GM23248 (cell line): ENCODE measurements around the gene IFNL2. TPM values are rescaled to one million over a fixed set of nuclear protein-coding genes. Genes with fewer than 3 reads are reported as not detected.

Experiments
- DNase-seq: peaks from one replicate; pipeline ENCODE4 v3.0.0-alpha.2; 2015
- H2AFZ ChIP-seq: fragments of 200-600 bp; sonication (generic); 2 replicates; pipeline ENCODE4 v1.6.1; 2016; ENCODE audit warnings: antibody characterized with exemption
- H3F3A ChIP-seq: fragments of 200-600 bp; sonication (generic); 2 replicates; pipeline ENCODE4 v1.6.1; 2016; ENCODE audit warnings: mild to moderate bottlenecking, antibody characterized with exemption, mixed run types; ENCODE audit not compliant: insufficient read depth
- H3K27ac ChIP-seq: fragments of 200-600 bp; sonication (generic); 2 replicates; pipeline ENCODE4 v1.5.1; 2016; ENCODE audit warnings: mild to moderate bottlenecking
- H3K27me3 ChIP-seq: fragments of 200-600 bp; sonication (generic); replicated peaks from 2 replicates; pipeline ENCODE4 v1.6.1; 2016; ENCODE audit warnings: mild to moderate bottlenecking; ENCODE audit not compliant: insufficient read depth
- H3K36me3 ChIP-seq: fragments of 200-600 bp; sonication (generic); 2 replicates; pipeline ENCODE4 v1.6.1; 2016; ENCODE audit warnings: low read depth, mild to moderate bottlenecking
- H3K4me1 ChIP-seq: fragments of 200-600 bp; sonication (generic); 2 replicates; pipeline ENCODE4 v1.6.1; 2016; ENCODE audit warnings: mild to moderate bottlenecking; ENCODE audit not compliant: insufficient read depth
- H3K4me2 ChIP-seq: fragments of 200-600 bp; sonication (generic); one replicate; pipeline ENCODE4 v1.6.1; 2016; ENCODE audit warnings: mild to moderate bottlenecking; ENCODE audit not compliant: unreplicated experiment
- H3K4me3 ChIP-seq: fragments of 200-600 bp; sonication (generic); 2 replicates; pipeline ENCODE4 v1.5.1; 2016; ENCODE audit warnings: mild to moderate bottlenecking
- H3K79me2 ChIP-seq: fragments of 200-600 bp; sonication (generic); 2 replicates; pipeline ENCODE4 v1.6.1; 2016; ENCODE audit warnings: mild to moderate bottlenecking; ENCODE audit not compliant: insufficient read depth
- H3K9ac ChIP-seq: fragments of 200-600 bp; sonication (generic); 2 replicates; pipeline ENCODE4 v1.6.1; 2016; ENCODE audit warnings: mild to moderate bottlenecking
- H3K9me2 ChIP-seq: fragments of 200-600 bp; sonication (generic); 2 replicates; pipeline ENCODE4 v1.6.1; 2016; ENCODE audit warnings: mixed run types, mild to moderate bottlenecking, moderate library complexity; ENCODE audit not compliant: insufficient read depth
- H3K9me3 ChIP-seq: fragments of 200-600 bp; sonication (generic); one replicate; pipeline ENCODE4 v1.6.1; 2017; ENCODE audit warnings: low read depth
- H4K20me1 ChIP-seq: fragments of 200-600 bp; sonication (generic); 2 replicates; pipeline ENCODE4 v1.6.0; 2016; ENCODE audit not compliant: insufficient read depth
- EZH2 ChIP-seq: fragments of 200-600 bp; sonication (generic); IDR thresholded peaks from 2 replicates; pipeline ENCODE4 v1.6.1; 2018; ENCODE audit warnings: antibody characterized with exemption, mild to moderate bottlenecking; ENCODE audit not compliant: insufficient read depth, poor library complexity, severe bottlenecking
- EZH2phosphoT487 ChIP-seq: fragments of 200-600 bp; sonication (generic); IDR thresholded peaks from 2 replicates; pipeline ENCODE4 v1.6.1; 2018; ENCODE audit warnings: antibody characterized with exemption, moderate library complexity, mild to moderate bottlenecking, low read depth; ENCODE audit not compliant: insufficient read depth
- WGBS, 2 experiments: methylation state at CpG; one replicate each; pipeline ENCODE4 v1.1.6; 2015 to 2017; ENCODE audit warnings: low lambda C conversion rate in 2 of 2, low coverage in 1 of 2; ENCODE audit errors: missing lambda C conversion rate in 2 of 2; 5-methylcytosine and 5-hydroxymethylcytosine counted together
- in situ Hi-C: fragments of 300-500 bp; cut with MboI; formaldehyde crosslinking; loops from 2 replicates; pipeline ENCODE4 v1.15.0; 2020
- polyA plus RNA-seq: library from polyadenylated mRNA; unstranded; fragments of >200 nt; fragmentation: Nextera tagmentation; extraction: Ambion mirVana; gene quantifications from 2 replicates; pipeline ENCODE4 v1.2.1, GENCODE V29; 2016
- total RNA-seq: library from RNA; depleted of rRNA; stranded (reverse); fragments of >200 nt; shearing (Covaris generic); gene quantifications from 2 replicates; pipeline ENCODE4 v1.2.3, GENCODE V29; 2014

IFNL2 gene
- total and polyA plus RNA-seq, 2 experiments from 2014 or later, result not detected

DNA sequence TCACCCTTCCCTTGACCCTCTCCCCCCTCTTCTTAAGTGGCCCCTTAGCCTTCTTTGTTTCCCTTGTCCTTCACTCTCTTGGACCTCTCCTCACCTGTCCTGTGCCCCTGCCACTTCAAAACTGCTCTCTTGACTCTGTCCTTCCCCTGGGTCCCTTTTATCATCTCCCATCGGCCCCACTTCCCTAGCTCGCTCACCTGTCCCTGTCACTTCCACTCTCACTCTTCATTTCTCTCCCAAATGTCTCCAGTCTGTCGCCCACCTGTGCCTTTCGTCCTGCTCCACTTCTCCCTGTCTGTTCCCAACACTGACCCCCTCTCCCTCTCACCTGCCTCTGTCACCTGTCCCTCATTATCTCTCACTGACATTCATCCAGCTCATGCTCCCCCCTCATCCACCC, 28.7 kb downstream of the IFNL2 start:
- Histone ChIP-seq H3K27ac (no peak overlapping the region), H4K20me1 (no peaks in the 10 kb centered on the region), H3K36me3 (no peaks in the 10 kb centered on the region), H3K9ac (no peak overlapping the region), H3K4me2 (no peak overlapping the region), H3K9me2 (no peaks in the 10 kb centered on the region), H2AFZ (no peak overlapping the region), H3K9me3 (no peaks in the 10 kb centered on the region), H3F3A (no peaks in the 10 kb centered on the region), H3K4me3 (no peak overlapping the region), H3K27me3 (peaks cover 28% of the 10 kb centered on the region), H3K4me1 (no peaks in the 10 kb centered on the region), H3K79me2 (no peaks in the 10 kb centered on the region)
- in situ Hi-C loops, result no loop called here
- DNase-seq, result no peak
- 26 to 52% methylated on average over 4 of the region's 4 CpGs for WGBS, 2 experiments
- no peak for TF ChIP-seq EZH2phosphoT487
- no peak for TF ChIP-seq EZH2

DNA sequence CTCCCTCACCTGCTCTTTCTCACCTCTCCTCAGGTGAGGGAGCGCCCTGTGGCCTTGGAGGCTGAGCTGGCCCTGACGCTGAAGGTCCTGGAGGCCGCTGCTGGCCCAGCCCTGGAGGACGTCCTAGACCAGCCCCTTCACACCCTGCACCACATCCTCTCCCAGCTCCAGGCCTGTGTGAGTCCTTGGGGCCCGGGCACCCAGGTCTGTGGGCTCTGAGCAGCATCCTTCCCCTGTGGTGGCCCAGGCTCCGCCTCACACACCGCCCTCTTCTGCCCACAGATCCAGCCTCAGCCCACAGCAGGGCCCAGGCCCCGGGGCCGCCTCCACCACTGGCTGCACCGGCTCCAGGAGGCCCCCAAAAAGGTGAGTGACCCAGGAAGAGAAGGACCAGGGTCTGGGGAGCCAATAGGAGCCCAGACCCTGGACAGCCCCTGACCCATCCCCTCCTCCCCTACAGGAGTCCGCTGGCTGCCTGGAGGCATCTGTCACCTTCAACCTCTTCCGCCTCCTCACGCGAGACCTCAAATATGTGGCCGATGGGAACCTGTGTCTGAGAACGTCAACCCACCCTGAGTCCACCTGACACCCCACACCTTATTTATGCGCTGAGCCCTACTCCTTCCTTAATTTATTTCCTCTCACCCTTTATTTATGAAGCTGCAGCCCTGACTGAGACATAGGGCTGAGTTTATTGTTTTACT, 29.9 kb downstream of the IFNL2 start:
- no peak overlapping the region for H3K27ac ChIP-seq

DNA sequence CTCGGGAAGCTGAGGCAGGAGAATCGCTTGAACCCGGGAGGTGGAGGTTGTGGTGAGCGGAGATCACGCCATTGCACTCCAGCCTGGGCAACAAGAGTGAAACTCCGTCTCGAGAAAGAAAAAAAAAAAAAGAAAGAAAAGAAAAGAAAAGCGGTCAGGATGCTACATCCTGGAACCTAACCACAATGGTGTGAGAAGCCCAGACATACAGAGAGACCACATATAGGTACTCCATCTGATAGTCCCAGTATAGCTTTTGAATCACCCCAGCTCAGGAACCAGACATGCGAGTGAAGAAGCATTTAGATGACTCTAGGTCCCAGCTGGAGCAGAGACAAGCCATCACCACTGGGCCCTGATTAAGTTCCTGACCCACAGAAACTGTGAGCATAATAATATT, 31.2 kb downstream of the IFNL2 start:
- Histone ChIP-seq H3K27me3 (peaks cover 38% of the 10 kb centered on the region; the same call in 1 of the 2 replicates), H3K27ac (no peak overlapping the region), H3K4me2 (no peak overlapping the region), H3K9me3 (no peaks in the 10 kb centered on the region), H3K9ac (no peak overlapping the region), H3K4me3 (no peak overlapping the region), H3K4me1 (no peaks in the 10 kb centered on the region), H3F3A (no peaks in the 10 kb centered on the region), H3K79me2 (no peaks in the 10 kb centered on the region), H4K20me1 (no peaks in the 10 kb centered on the region), H3K36me3 (no peaks in the 10 kb centered on the region), H3K9me2 (no peaks in the 10 kb centered on the region), H2AFZ (no peak overlapping the region)
- in situ Hi-C loops, result no loop called here
- 65 to 80% methylated on average over 7 to 9 of the region's 9 CpGs for WGBS, 2 experiments
- no peak for DNase-seq
- TF ChIP-seq EZH2 (no peak), EZH2phosphoT487 (no peak)

More for the DNA sequence above, 29.9 kb downstream of the IFNL2 start:
- Histone ChIP-seq H2AFZ (no peak overlapping the region), H4K20me1 (no peaks in the 10 kb centered on the region), H3K79me2 (no peaks in the 10 kb centered on the region), H3K4me1 (no peaks in the 10 kb centered on the region), H3F3A (no peaks in the 10 kb centered on the region), H3K4me3 (no peak overlapping the region), H3K4me2 (no peak overlapping the region), H3K9ac (no peak overlapping the region), H3K9me2 (no peaks in the 10 kb centered on the region), H3K9me3 (no peaks in the 10 kb centered on the region), H3K27me3 (peaks cover 32% of the 10 kb centered on the region), H3K36me3 (no peaks in the 10 kb centered on the region)
- no peak for TF ChIP-seq EZH2
- no peak for TF ChIP-seq EZH2phosphoT487
- DNase-seq, result no peak
- WGBS, 2 experiments, result 41 to 47% methylated on average over 16 of the region's 17 CpGs
- in situ Hi-C loops, result no loop called here

DNA sequence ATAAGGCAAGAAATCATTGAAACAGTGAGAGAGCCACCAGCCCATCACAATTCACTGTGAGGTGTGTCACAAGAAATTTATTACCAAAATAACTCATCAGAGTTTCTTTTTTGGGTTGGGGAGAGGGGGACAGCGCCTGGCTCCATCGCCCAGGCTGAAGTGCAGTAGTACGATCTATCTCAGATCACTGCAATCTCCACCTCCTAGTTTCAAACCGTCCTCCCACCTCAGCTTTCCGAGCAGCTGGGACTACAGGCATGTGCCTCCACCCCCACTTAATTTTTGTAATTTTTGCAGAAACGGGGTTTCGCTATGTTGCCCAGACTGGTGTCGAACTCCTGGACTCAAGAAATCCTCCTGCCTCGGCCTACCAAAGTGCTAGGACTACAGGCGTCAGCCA, 31.6 kb downstream of the IFNL2 start:
- Histone ChIP-seq H3K9me3 (no peaks in the 10 kb centered on the region), H3K36me3 (no peaks in the 10 kb centered on the region), H3K4me2 (no peak overlapping the region), H3K4me1 (no peaks in the 10 kb centered on the region), H4K20me1 (no peaks in the 10 kb centered on the region), H3K27me3 (peaks cover 40% of the 10 kb centered on the region; the same call in 1 of the 2 replicates), H3F3A (no peaks in the 10 kb centered on the region), H3K4me3 (no peak overlapping the region), H2AFZ (no peak overlapping the region), H3K9ac (no peak overlapping the region), H3K9me2 (no peaks in the 10 kb centered on the region), H3K27ac (no peak overlapping the region), H3K79me2 (no peaks in the 10 kb centered on the region)
- TF ChIP-seq EZH2phosphoT487 (no peak), EZH2 (no peak)
- DNase-seq, result no peak
- in situ Hi-C loops, result no loop called here
- WGBS, 2 experiments, result 66 to 71% methylated on average over 10 of the region's 10 CpGs
